ENCODE data around the gene RRP36. TPM values are rescaled to one million over a fixed set of nuclear protein-coding genes. Genes with fewer than 3 reads are reported as not detected.

The RRP36 gene
- total and polyA plus RNA-seq, 11 donors: 18.7 to 53.4 (median 32.3) TPM

- TF ChIP-seq CTCF (IDR thresholded peaks at IDR 0.05) (no peak), POLR2A (IDR thresholded peaks at IDR 0.05) (no peak)
- ATAC-seq (no peak), DNase-seq (no peak)
- intact Hi-C loops (cut with DNase I): loop anchor here in 3 of 10 donors (5.0 to 10.0 kb wide), 4 partner anchors 47 to 64 kb away; no protein-coding TSS in a partner anchor
- no peak overlapping the region for H3K27ac ChIP-seq
- H3K36me3 ChIP-seq: peaks cover 0 to 20% (median 11%) of the 10 kb centered on the region in 9 donors
- WGBS, 4 donors: 92 to 94% (median 93%) methylated on average over 6 of the region's 6 CpGs
- no peak overlapping the region for H3K4me3 ChIP-seq
- peaks cover 0 to 22% (median 0%) of the 10 kb centered on the region in 9 donors for H3K27me3 ChIP-seq
- H3K4me1 ChIP-seq: peaks cover 0 to 18% (median 5%) of the 10 kb centered on the region in 12 donors
- H3K9me3 ChIP-seq: no peaks in the 10 kb centered on the region
Measured at GRCh38 chr6:43077981-43078511, 56.6 kb downstream of the RRP36 start.

DNA sequence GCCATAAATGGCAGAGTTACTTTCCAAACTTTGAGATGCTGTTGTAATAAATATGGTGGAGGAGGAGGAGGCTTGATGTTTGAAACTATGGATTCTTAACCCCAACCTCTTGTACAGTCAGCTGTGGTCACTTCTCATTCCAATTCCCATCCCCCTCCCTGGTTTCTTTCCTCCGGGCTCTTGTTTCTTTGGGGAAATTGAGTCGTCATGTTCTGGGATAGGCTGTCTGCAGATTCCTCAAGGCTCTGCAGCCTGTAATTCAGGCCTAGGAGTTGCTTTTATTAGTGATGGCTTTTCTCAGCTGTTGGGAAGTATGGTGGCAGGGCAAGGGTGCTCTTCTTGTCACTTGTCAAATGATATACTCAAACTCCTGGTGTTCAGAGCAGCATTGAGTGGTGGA, 57.3 kb downstream of the RRP36 start:
- H3K4me1 ChIP-seq: peaks cover 0 to 18% (median 5%) of the 10 kb centered on the region in 12 donors
- H3K27me3 ChIP-seq: peaks cover 0 to 22% (median 0%) of the 10 kb centered on the region in 9 donors
- ATAC-seq (no peak), DNase-seq (no peak)
- intact Hi-C loops (cut with DNase I): loop anchor here in 3 of 10 donors (5.0 to 10.0 kb wide), 4 partner anchors 46 to 64 kb away; no protein-coding TSS in a partner anchor
- TF ChIP-seq POLR2A (IDR thresholded peaks at IDR 0.05) (no peak), CTCF (IDR thresholded peaks at IDR 0.05) (no peak)
- WGBS, 4 donors: 88 to 97% (median 93%) methylated on average over 2 of the region's 2 CpGs
- H3K36me3 ChIP-seq: peaks cover 0 to 13% (median 6%) of the 10 kb centered on the region in 9 donors
- H3K4me3 ChIP-seq: no peak overlapping the region
- H3K27ac ChIP-seq: no peak overlapping the region
- no peaks in the 10 kb centered on the region for H3K9me3 ChIP-seq

Other genes starting within 250 kb of the RRP36 start
- 10 to 100 TPM in 8 of 9 donors, 1 to 10 TPM in 1; 9.9 to 17.1 (median 13.3) TPM for gene BICRAL, start 239.6 kb upstream of the RRP36 start, total RNA-seq
- 1 to 10 TPM; 2.5 to 6.0 TPM for gene BICRAL, start 239.6 kb upstream of the RRP36 start, polyA plus RNA-seq
- gene RPL7L1, start 142.0 kb upstream of the RRP36 start, total RNA-seq: 10 to 100 TPM; 39.8 to 71.1 (median 49.2) TPM
- 10 to 100 TPM; 25.8 to 95.7 TPM for gene RPL7L1, start 142.0 kb upstream of the RRP36 start, polyA plus RNA-seq
- gene PTCRA, start 105.6 kb upstream of the RRP36 start, total RNA-seq: 1 to 10 TPM in 1 of 9 donors, not detected in 8; 1.7 TPM
- not detected for gene PTCRA, start 105.6 kb upstream of the RRP36 start, polyA plus RNA-seq
- gene CNPY3, start 92.1 kb upstream of the RRP36 start, total RNA-seq: 10 to 100 TPM; 14.7 to 44.0 (median 20.6) TPM
- gene CNPY3, start 92.1 kb upstream of the RRP36 start, polyA plus RNA-seq: 10 to 100 TPM; 13.8 to 35.7 TPM
- 10 to 100 TPM in 2 of 9 donors, 1 to 10 TPM in 3, under 1 TPM in 4; 0.36 to 32.0 (median 1.1) TPM for gene GNMT, start 60.9 kb upstream of the RRP36 start, total RNA-seq
- 1 to 10 TPM; 1.9 to 7.1 TPM for gene GNMT, start 60.9 kb upstream of the RRP36 start, polyA plus RNA-seq
- 10 to 100 TPM; 11.2 to 27.3 (median 19.6) TPM for gene PEX6, start 42.4 kb upstream of the RRP36 start, total RNA-seq
- 10 to 100 TPM; 10.3 to 14.6 TPM for gene PEX6, start 42.4 kb upstream of the RRP36 start, polyA plus RNA-seq
- 10 to 100 TPM; 30.9 to 51.3 (median 35.1) TPM for gene PPP2R5D, start 37.1 kb upstream of the RRP36 start, total RNA-seq
- gene PPP2R5D, start 37.1 kb upstream of the RRP36 start, polyA plus RNA-seq: 10 to 100 TPM; 21.4 to 50.2 TPM
- gene MEA1, start 7.7 kb upstream of the RRP36 start, total RNA-seq: 10 to 100 TPM; 24.5 to 46.2 (median 32.1) TPM
- 10 to 100 TPM; 49.7 to 56.7 TPM for gene MEA1, start 7.7 kb upstream of the RRP36 start, polyA plus RNA-seq
- gene KLHDC3, start 7.4 kb upstream of the RRP36 start, total RNA-seq: 100 to 1,000 TPM in 5 of 9 donors, 10 to 100 TPM in 4; 79.4 to 180 (median 102) TPM
- gene KLHDC3, start 7.4 kb upstream of the RRP36 start, polyA plus RNA-seq: 100 to 1,000 TPM; 112 to 147 TPM
- 10 to 100 TPM in 2 of 9 donors, 1 to 10 TPM in 7; 5.6 to 13.2 (median 7.9) TPM for gene CUL7, start 32.2 kb downstream of the RRP36 start, total RNA-seq
- 1 to 10 TPM; 3.5 to 6.1 TPM for gene CUL7, start 32.2 kb downstream of the RRP36 start, polyA plus RNA-seq
- gene MRPL2, start 37.8 kb downstream of the RRP36 start, total RNA-seq: 10 to 100 TPM; 54.0 to 98.5 (median 83.1) TPM
- gene MRPL2, start 37.8 kb downstream of the RRP36 start, polyA plus RNA-seq: 100 to 1,000 TPM; 119 to 142 TPM
- gene KLC4, start 38.0 kb downstream of the RRP36 start, total RNA-seq: 10 to 100 TPM; 18.8 to 35.4 (median 26.9) TPM
- gene KLC4, start 38.0 kb downstream of the RRP36 start, polyA plus RNA-seq: 10 to 100 TPM; 23.5 to 30.0 TPM
- 10 to 100 TPM in 1 of 9 donors, 1 to 10 TPM in 8; 1.4 to 10.4 (median 1.9) TPM for gene PTK7, start 54.7 kb downstream of the RRP36 start, total RNA-seq
- 1 to 10 TPM; 1.8 to 4.8 TPM for gene PTK7, start 54.7 kb downstream of the RRP36 start, polyA plus RNA-seq
- 10 to 100 TPM; 49.8 to 94.4 (median 73.3) TPM for gene SRF, start 149.6 kb downstream of the RRP36 start, total RNA-seq
- 10 to 100 TPM; 43.5 to 90.6 TPM for gene SRF, start 149.6 kb downstream of the RRP36 start, polyA plus RNA-seq
- 10 to 100 TPM in 8 of 9 donors, 1 to 10 TPM in 1; 6.5 to 22.3 (median 12.5) TPM for gene CUL9, start 160.6 kb downstream of the RRP36 start, total RNA-seq
- gene CUL9, start 160.6 kb downstream of the RRP36 start, polyA plus RNA-seq: 10 to 100 TPM in 1 of 2 donors, 1 to 10 TPM in 1; 7.5 to 17.0 TPM
- gene DNPH1, start 207.9 kb downstream of the RRP36 start, total RNA-seq: 10 to 100 TPM; 18.9 to 63.7 (median 25.7) TPM
- gene DNPH1, start 207.9 kb downstream of the RRP36 start, polyA plus RNA-seq: 10 to 100 TPM; 37.9 to 45.5 TPM
- gene TTBK1, start 221.9 kb downstream of the RRP36 start, total RNA-seq: under 1 TPM; 0.04 to 0.52 (median 0.29) TPM
- under 1 TPM; 0.07 to 0.23 TPM for gene TTBK1, start 221.9 kb downstream of the RRP36 start, polyA plus RNA-seq